Peyer's patch (tissue), 4 donors: Measurements from ENCODE around the gene RELN. TPM values are rescaled to one million over a fixed set of nuclear protein-coding genes. Genes with fewer than 3 reads are reported as not detected.

ENCODE experiments used
- DNase-seq, 3 donors: peaks; one replicate each; pipeline ENCODE4 v3.0.0-alpha.2; 2017 to 2019
- H3K27ac ChIP-seq, 4 donors: fragments of 200-600 bp; sonication (generic); one replicate each; pipeline ENCODE4 v1.5.1; 2016 to 2019
- H3K27me3 ChIP-seq, 2 donors: fragments of 200-600 bp; sonication (generic); one replicate each; pipeline ENCODE4 v1.5.1; 2019
- H3K36me3 ChIP-seq, 3 donors: fragments of 200-600 bp; sonication (generic); one replicate each; pipeline ENCODE4 v1.5.1; 2016 to 2019
- H3K4me1 ChIP-seq, 4 donors: fragments of 200-600 bp; sonication (generic); one replicate each; pipeline ENCODE4 v1.5.1; 2016 to 2019
- H3K4me3 ChIP-seq, 4 donors: fragments of 200-600 bp; sonication (generic); 1 replicate in 3 of 4; 2 replicates in 1 of 4; pipeline ENCODE4 v1.5.1; 2016 to 2019; ENCODE audit warnings: mild to moderate bottlenecking in 1 of 4
- H3K9me3 ChIP-seq, 4 donors: fragments of 200-600 bp; sonication (generic); one replicate each; pipeline ENCODE4 v1.5.1; 2016 to 2019; ENCODE audit warnings: mild to moderate bottlenecking in 1 of 4
- POLR2A ChIP-seq, 2 donors: fragments of 450-650 bp; IDR thresholded peaks; one replicate each; pipeline ENCODE4 v1.5.1; 2017; ENCODE audit warnings: antibody characterized with exemption in 2 of 2, mild to moderate bottlenecking in 2 of 2, moderate library complexity in 2 of 2
- total RNA-seq, 4 donors: library from RNA; depleted of rRNA; stranded (reverse); fragments of >200 nt; gene quantifications; one replicate each; pipeline ENCODE4 v1.1.0, GENCODE V29; 2016
- TF ChIP-seq, protein P1 (sequence below), 6 experiments: fragments of 450-650 bp in 4 of 6; fragments of 200-600 bp in 2 of 6; sonication (generic) in 1 of 6; IDR thresholded peaks; one replicate each; pipeline ENCODE4 v1.5.1; 2017 to 2019; ENCODE audit warnings: antibody characterized with exemption in 6 of 6, mild to moderate bottlenecking in 3 of 6, moderate library complexity in 1 of 6

Gene RELN
- total RNA-seq, 4 donors from 2014 or later = 1.7 to 3.9 (median 3.2) TPM

DNA sequence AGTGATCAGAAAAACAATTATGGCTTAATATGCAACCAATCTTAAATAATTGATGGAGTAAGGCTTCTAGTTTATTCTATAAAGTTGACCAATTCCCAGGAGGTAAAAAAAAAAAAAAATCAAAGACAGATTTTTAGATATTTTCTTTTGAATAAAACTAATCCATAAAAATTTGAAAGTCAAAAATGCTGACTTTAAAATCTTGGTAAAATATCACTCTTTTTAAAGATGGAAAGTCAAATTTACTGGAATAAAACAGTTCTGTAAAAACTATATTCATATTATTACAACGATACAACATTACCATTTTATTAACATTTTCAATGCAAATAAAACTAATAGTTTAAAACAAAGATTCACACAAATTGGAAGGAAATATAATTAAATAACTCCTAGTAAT, 5.4 kb downstream of the RELN start:
- H3K36me3 ChIP-seq = no peaks in the 10 kb centered on the region
- no peak overlapping the region for H3K27ac ChIP-seq
- H3K4me3 ChIP-seq = no peak overlapping the region
- H3K27me3 ChIP-seq = no peaks in the 10 kb centered on the region
- no peak for DNase-seq
- no peaks in the 10 kb centered on the region for H3K9me3 ChIP-seq
- TF ChIP-seq POLR2A (IDR thresholded peaks at IDR 0.05) = no peak
- TF ChIP-seq, protein P1, sequence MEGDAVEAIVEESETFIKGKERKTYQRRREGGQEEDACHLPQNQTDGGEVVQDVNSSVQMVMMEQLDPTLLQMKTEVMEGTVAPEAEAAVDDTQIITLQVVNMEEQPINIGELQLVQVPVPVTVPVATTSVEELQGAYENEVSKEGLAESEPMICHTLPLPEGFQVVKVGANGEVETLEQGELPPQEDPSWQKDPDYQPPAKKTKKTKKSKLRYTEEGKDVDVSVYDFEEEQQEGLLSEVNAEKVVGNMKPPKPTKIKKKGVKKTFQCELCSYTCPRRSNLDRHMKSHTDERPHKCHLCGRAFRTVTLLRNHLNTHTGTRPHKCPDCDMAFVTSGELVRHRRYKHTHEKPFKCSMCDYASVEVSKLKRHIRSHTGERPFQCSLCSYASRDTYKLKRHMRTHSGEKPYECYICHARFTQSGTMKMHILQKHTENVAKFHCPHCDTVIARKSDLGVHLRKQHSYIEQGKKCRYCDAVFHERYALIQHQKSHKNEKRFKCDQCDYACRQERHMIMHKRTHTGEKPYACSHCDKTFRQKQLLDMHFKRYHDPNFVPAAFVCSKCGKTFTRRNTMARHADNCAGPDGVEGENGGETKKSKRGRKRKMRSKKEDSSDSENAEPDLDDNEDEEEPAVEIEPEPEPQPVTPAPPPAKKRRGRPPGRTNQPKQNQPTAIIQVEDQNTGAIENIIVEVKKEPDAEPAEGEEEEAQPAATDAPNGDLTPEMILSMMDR (IDR thresholded peaks at IDR 0.05) = no peak
- no peaks in the 10 kb centered on the region for H3K4me1 ChIP-seq

DNA sequence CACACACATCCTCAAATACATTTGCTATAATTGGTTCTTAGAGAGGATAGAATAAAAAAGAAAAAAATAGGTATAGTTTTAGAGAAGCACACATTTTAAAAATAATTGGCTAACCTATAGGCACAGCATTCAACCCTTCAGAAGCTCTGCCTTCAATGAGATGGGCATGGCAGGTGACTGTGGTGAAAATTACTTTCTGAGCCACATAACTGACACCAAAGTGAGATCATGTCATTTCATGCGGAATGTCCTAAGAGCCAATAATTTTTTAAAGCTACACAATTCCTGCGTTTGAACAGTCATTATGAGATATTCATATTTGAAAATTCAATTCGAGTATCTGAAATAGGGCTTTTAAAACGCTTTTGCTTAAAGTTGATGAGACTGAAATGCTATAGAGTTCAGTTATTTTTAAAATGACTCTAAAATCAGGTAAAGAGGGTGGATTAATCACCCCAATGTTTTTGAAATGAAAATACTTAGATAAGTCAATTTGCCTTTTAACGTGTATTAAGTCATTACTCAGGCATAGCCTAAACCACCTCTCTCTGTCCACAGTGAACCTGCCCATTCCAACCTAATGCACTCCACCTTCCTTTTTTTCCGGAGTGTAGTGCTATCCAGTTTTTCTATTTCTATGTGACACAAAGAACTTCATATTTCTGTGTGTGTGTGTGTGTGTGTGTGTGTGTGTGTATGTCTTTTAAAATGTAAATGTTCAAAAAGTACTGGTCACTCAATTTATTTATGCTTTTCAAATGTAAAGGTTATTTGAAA, 6.1 kb downstream of the RELN start:
- H3K27ac ChIP-seq = no peak overlapping the region
- H3K27me3 ChIP-seq = no peaks in the 10 kb centered on the region
- TF ChIP-seq POLR2A (IDR thresholded peaks at IDR 0.05) = no peak
- TF ChIP-seq, protein P1 (IDR thresholded peaks at IDR 0.05) = no peak
- H3K4me1 ChIP-seq = no peaks in the 10 kb centered on the region
- no peak for DNase-seq
- H3K36me3 ChIP-seq = no peaks in the 10 kb centered on the region
- H3K4me3 ChIP-seq = no peak overlapping the region
- no peaks in the 10 kb centered on the region for H3K9me3 ChIP-seq

DNA sequence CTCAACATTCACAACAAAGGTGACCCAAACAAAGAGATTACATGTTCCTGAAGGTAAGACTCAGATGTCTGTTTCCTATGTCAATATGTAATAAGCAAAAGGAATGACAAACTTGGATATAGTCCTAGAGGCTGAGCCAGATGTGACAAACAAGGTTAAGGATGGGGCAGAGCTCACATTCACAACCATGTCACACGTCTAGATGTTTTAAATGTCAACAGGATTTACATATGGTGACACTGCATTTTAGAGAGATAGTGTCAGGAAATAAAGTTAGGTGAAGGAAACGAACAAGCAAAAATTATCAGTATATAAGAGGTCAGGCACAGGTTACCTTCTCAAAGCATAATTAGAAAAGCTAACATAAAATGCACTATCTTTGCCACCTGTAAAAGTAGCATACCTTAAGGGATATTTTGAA, 8.4 kb downstream of the RELN start:
- Histone ChIP-seq H3K9me3 (no peaks in the 10 kb centered on the region), H3K4me3 (no peak overlapping the region), H3K27ac (no peak overlapping the region), H3K4me1 (no peaks in the 10 kb centered on the region), H3K27me3 (no peaks in the 10 kb centered on the region), H3K36me3 (no peaks in the 10 kb centered on the region)
- DNase-seq = no peak
- TF ChIP-seq POLR2A (IDR thresholded peaks at IDR 0.05) = no peak
- TF ChIP-seq, protein P1 (IDR thresholded peaks at IDR 0.05) = no peak

DNA sequence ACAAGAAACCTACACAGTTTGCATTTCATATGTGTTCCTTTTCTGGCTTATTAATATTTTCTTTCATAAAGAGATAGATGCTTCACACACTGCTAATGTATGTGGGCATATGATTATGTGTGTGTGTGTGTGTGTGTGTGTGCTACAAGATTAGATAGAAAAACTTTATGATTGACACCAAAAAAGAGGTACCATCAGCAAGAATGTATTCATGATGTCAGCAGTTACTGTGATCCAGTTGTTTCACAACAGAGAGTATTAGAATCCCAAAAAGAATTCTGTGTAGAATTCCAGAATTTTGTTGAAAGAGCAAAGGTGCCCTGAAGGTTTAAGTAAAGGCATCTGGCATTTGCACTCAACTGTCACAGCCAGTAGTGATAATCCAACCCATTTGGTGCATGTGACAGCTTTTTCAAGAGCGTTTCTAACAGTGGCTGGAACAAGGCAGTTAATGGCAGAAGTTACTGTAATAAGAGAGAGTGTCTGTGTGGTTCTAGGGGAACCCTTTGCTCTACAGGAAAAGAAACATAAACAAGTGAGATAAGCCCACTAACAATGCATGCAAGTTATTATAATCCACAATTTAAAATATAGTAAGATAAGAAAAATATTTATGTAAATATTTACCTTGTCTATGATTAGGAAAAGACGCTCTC, 16.6 kb downstream of the RELN start:
- DNase-seq = no peak
- no peaks in the 10 kb centered on the region for H3K27me3 ChIP-seq
- TF ChIP-seq POLR2A (IDR thresholded peaks at IDR 0.05) = no peak
- TF ChIP-seq, protein P1 (IDR thresholded peaks at IDR 0.05) = no peak
- H3K4me1 ChIP-seq = no peaks in the 10 kb centered on the region
- no peaks in the 10 kb centered on the region for H3K36me3 ChIP-seq
- no peaks in the 10 kb centered on the region for H3K9me3 ChIP-seq
- H3K4me3 ChIP-seq = no peak overlapping the region
- H3K27ac ChIP-seq = no peak overlapping the region

DNA sequence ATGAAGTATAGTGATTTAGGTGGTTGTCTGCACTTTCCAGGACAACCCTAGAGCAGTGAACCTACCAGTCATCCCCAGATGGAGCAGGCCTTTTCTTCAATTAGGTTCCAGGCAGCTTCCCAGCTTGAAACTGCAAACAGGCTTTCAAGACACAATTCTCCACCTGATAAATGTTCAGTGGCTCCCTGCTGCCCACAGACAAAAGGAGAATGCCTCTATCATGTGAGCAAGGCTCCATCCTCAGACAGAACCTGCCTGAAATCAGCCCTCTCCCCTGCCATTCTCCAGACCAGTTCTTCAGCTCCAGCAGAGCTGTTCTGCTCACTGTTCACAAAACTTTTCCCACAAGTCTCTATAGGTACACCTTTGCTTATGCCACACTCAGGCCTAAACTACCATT, 22.1 kb downstream of the RELN start:
- no peak for TF ChIP-seq POLR2A (IDR thresholded peaks at IDR 0.05)
- TF ChIP-seq, protein P1 (IDR thresholded peaks at IDR 0.05) = no peak

More for the DNA sequence above, 22.1 kb downstream of the RELN start:
- Histone ChIP-seq H3K4me3 (no peak overlapping the region), H3K36me3 (no peaks in the 10 kb centered on the region), H3K9me3 (no peaks in the 10 kb centered on the region), H3K4me1 (no peaks in the 10 kb centered on the region), H3K27ac (no peak overlapping the region), H3K27me3 (no peaks in the 10 kb centered on the region)
- DNase-seq = no peak
